GM12872 (cell line): ENCODE data around the gene CASZ1.

ENCODE experiments used
- TF ChIP-seq, protein P1 (sequence below): IDR thresholded peaks from 3 replicates; pipeline ENCODE4 v1.5.1; 2011; ENCODE audit warnings: low read depth, mild to moderate bottlenecking, low read length, moderate library complexity; ENCODE audit not compliant: insufficient read depth

Gene CASZ1

DNA sequence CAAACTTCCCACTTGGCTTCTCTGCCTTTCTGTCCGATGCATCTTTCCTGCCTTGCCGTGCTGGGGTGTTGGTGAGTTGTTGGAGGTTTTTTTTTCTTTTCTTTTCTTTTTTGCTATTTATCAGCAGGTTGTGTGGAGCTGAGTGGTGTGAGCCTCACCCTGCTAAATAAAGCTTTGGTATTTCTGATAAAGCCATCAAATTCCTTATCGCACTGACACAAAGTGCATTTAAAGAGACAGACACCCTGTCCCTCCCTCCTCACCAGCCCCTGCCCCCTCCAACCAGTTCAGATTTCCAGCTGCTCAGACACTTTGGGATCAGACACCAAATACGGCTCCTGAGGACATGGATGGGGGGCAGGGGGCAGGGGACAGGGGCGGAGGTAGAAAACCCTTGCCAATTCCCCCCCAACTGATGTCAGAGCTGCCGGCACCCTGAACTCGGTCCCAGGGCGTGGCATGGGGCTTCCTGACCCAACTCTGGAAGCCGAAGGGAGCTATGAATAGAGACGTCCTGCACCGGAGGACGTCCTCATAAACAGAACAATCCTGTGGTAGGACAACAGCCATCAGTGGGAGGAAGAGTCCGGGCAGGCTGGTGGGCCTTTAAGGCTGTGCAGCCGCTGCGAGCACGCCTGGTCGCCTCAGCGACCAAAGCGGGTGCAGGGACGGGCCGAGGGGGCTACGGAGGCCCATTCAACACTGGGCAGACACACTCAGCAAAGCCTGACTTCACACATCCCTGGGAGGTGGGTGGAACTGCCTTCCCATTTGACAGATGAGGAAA is 79.0 kb downstream of the CASZ1 start:
- TF ChIP-seq, protein P1, sequence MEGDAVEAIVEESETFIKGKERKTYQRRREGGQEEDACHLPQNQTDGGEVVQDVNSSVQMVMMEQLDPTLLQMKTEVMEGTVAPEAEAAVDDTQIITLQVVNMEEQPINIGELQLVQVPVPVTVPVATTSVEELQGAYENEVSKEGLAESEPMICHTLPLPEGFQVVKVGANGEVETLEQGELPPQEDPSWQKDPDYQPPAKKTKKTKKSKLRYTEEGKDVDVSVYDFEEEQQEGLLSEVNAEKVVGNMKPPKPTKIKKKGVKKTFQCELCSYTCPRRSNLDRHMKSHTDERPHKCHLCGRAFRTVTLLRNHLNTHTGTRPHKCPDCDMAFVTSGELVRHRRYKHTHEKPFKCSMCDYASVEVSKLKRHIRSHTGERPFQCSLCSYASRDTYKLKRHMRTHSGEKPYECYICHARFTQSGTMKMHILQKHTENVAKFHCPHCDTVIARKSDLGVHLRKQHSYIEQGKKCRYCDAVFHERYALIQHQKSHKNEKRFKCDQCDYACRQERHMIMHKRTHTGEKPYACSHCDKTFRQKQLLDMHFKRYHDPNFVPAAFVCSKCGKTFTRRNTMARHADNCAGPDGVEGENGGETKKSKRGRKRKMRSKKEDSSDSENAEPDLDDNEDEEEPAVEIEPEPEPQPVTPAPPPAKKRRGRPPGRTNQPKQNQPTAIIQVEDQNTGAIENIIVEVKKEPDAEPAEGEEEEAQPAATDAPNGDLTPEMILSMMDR, result no peak

DNA sequence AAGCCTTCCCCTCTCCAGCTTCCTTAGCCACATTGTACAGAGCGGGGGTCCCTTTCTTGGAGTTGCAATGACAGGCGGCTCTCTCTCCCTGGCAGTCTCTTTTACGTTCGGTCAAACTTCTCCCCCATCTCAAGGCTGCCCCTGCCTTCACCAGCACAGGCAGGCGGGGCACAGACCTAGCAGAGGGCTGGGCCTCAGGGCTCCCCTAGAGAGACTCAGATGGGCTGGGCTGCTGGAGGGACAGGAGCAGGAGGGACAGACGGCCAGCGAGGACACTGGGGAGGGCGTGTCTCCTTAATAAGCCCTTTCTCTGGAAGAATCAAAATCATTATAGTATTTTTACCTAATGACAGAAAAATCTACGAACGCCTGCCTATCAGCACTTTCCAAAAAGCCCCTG is 79.6 kb downstream of the CASZ1 start:
- TF ChIP-seq, protein P1, result no peak

DNA sequence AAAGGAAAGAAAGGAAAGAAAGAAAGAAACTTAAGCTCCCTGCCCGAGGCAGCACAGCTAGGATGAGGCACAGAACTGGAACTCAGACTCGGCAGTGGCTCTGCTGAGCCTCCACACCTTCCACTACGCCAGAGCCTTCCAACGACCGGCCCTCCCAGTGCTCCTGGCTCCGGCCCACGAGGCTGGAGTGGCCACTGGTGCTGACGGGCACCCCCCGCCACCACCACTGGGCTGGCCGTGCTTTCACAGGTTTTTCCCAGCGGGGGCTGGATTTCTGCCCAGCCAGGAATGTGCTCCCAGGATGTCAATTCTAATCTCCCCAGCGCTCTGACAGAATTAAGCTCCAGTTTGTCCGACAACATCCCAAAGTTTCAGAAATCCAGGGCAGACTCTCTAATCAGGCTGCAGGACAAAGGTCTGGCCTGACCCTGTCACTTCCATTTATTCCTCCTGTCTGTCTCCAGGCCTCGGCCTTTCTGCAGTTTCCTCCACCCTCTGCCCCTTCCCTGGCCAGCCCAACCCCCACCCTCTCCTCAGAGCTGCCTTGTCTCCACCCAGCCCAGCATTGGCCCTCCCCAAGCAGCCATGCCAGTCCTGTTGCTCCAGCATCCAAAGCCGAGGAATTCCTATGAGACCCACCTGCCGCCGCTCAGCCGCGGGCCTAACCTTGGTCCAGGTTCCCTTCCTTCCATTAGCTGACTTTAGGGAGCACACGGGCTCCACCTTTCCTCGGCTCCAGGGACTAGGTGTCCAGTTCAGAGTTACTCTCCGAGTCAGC is 81.9 kb downstream of the CASZ1 start:
- TF ChIP-seq, protein P1, result no peak

DNA sequence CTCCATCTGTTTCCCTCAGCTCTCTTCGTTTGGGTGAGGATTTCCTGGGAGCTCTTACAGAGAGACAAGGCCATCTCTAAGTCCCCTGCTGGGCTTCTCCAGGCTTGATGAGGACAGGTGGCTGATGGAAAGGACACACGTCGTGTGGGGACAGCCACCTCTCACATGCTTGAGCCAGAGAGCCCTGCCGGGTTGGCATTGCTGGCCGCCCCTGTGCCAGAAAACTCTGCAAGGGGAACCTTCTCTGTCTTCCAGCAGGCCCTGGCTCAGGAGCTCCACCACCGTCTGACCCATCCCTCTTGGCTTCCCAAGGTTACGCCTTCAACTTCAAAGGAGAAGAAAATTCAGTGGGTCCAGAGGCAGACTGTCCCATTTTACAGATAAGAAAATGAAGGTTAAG is 82.8 kb downstream of the CASZ1 start:
- TF ChIP-seq, protein P1, result no peak

DNA sequence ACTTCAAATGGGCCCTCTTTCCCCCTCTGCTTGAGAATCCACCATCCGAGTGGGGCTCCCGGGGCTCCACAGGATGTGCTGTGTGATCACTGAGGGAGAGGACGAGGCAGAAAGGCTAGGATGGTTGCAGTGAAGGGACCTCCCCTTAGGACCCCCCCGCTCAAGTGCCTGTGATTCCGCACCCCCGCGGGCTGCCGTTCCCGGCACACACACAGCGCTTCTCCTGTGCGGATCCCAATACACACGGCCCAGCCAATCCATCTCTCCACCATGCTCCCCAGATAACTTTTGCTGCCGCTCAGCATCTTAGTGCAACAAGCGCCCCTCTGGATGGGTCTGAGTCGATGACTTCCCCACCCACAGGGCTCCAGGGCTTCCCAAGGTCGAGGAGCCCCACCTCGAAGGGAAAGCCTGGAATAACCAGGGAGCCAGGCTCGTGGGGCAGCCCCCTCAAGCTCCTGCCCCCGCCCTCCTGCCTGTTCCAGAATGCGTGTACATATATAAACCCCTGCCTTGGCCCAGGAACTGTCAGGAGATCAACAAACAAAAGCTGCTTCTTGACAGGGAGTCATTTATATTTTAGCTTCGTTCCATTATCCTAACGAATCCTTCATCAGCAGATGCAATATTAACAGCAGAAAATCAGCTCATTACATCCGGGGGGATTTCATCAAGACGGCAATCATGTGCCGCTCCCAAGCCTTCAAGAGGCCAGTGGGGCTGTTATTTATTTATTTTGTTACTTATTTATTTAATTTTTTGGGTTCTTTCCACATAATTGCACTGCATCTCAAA is 83.7 kb downstream of the CASZ1 start:
- TF ChIP-seq, protein P1, result no peak

DNA sequence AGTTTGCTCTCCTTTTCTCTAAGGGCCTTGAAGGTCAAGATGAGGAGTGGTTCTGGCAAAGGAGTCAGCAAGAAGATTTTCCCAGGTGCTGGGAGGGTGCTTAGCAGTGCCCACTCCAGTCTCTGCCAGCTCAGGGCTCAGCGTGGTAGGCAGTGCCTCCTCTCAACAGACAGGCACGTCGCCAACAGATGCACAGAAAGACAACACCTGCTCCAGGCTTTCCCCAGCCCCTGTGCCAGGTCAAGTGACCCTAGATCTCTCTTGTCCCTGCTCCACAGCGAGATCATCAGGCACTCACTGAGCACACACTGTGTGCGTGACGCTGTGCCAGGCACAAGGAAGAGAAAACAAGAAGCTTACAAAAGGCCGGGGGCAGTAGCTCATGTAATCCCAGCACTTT is 86.0 kb downstream of the CASZ1 start:
- TF ChIP-seq, protein P1, result no peak

DNA sequence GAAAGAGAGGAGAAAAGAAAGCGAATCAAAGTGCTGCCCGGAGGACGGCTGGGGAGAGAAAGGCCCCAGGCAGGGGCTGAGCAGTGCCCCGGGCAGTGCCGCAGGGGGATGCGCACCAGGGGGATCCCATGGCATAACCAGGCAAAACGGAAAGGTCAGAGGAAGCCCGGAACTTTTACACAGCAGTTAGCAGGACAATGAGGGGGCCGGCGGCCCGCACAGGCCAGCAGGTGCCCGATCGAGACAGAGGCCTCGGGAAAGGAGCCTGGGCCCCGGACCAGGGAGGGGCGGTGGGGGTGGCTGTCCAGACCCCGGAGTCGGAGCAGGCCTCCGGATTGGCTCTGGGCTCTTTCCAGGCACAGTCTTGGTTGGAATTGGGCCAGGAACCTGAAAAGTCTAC is 86.8 kb downstream of the CASZ1 start:
- TF ChIP-seq, protein P1, result no peak
